Measurements from ENCODE around the gene NFAT5.

The NFAT5 gene

GRCh38 chr16:69654280-69654931 is 88.6 kb downstream of the NFAT5 start:
- DNase-seq, result no peak

DNA sequence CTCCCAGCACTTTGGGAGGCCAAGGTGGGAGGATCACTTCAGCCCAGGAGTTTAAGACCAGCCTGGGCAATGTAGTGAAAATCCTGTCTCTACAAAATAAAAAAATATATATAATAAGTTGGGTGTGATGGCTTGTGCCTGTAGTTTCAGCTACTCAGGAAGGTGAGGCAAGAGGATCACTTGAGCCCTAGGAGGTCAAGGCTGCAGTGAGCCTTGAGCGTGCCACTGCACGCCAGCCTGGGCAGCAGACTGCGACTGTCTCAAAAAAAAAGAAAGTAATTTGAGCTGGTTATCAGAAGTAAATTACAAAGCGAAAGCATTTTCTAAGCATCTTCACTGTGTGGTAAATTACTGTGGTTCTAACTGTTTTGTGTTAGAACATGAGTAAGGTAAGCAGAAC is 94.4 kb downstream of the NFAT5 start:
- DNase-seq, result no peak

DNA sequence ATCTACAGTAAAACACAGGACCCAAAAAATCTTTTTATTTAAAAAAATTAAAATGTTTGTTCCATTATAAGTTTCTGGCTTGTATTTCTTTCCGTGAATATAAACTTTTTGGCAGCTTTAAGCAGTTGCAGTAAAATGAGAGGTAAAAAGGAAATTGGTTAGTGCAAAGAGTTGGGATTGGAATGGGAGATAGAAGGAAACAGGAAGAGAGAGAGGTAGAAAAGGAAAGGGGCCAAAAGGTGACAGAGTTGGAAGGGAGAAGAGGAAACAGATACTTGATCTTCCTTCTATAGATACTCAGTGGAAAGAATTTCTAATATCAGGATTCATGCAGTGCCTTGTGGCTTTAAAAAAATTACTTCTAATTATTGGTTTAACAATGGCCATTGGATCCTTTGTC is 97.1 kb downstream of the NFAT5 start:
- no peak for DNase-seq

DNA sequence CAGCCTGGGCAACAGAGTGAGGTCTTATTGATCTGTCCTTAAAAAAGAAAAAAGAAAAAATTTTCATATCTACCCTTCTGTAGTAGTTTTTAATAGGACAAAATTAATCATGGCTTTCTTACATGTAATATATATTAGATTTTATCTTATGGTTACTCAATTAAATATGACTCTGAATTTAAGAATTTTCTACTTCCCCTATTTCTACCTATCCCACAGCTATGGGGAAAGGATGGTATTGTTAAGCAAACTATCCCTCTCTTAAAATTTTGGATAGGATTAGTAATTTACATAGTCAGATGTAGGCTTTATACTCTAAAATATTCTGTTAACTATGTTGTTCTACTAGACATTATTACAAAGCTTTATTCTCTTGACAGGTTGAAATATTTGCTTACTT is 98.1 kb downstream of the NFAT5 start:
- DNase-seq, result no peak

- no peak for DNase-seq
Measured at GRCh38 chr16:69669577-69669976, 103.8 kb downstream of the NFAT5 start.

GRCh38 chr16:69672315-69672997 is 106.7 kb downstream of the NFAT5 start:
- no peak for DNase-seq

DNA sequence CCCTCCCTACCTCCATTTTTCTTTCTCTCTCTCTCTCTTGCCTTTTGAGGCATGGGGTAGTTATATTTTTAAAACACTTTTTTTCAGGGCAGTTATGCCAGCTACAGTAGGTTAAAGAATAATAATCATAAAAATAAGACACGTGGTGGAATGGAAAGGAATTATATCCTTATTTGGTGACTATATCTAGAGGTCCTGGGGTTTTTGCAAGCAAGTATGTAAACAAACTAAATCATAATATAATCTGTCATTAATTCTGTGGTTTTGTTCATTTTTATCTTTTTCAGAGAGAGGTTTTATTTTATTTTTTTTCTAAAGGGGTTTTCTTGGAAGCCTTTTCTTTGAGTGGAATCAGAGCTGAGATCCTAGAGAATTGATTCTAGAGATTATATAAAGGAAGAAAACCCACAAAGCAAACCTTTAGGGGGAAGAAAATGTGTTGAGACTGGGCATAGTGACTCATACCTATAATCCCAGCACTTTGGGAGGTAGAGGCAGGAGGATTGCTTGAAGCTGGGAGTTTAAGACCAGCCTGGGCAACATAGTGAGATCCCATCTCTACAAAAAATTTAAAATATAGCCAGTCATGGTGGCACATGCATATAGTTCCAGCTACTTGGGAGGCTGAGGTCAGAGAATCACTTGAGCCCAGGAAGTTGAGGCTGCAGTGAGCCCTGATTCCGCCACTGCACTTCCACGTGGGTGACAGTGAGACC is 107.4 kb downstream of the NFAT5 start:
- no peak for DNase-seq

DNA sequence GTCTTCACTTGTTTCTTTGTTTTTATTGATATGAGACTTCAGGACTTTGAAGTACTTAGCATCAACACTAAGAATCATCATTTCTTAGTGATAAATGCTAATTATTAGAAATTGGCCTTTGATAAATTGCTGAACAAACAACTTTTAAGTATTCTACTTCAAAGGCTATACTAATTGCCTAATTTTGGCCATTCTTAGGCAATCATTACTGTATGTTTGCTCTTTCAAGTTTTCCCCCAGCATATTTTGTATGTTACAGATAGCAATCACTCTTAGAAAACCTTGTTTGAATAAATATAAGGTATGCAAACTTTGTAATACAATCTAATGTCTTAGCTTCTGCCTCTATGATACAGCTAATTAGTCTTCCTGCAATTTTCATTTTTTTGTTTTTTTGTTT is 114.6 kb downstream of the NFAT5 start:
- no peak for DNase-seq

- no peak for DNase-seq
Measured at GRCh38 chr16:69688589-69688988, 122.8 kb downstream of the NFAT5 start.

GRCh38 chr16:69691980-69692911 is 126.5 kb downstream of the NFAT5 start:
- DNase-seq, result no peak

DNA sequence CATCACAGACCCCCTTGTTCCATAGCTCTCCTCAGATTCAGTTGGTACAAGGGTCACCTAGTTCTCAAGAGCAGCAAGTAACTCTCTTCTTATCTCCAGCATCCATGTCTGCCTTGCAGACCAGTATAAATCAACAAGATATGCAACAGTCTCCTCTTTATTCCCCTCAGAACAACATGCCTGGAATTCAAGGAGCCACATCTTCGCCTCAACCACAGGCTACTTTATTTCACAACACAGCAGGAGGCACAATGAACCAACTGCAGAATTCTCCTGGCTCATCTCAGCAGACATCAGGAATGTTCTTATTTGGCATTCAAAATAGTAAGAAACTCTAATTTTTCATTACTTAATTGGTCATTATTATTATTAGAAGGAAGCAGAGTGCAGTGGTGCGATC is 128.2 kb downstream of the NFAT5 start:
- DNase-seq, result no peak

GRCh38 chr16:69698404-69698803 is 132.6 kb downstream of the NFAT5 start:
- DNase-seq, result no peak

DNA sequence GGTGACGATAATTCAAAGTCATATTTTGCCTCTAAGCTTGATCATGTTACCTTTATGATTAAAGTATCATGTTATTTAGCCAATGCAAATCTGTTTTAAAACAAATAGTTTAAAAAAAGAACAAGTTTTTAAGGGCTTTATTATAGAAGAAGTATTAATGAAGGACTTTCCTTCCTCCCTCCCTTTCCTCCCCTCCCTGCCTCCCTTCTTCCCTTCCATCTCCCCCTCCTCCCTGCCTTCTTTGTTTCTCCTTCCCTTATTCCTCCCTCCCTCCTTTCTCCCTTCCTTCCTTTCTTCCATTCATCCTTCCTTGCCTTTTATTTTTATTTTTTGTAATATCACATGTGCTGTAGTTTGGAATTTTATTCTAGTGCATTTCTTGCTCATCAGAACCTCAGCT is 134.1 kb downstream of the NFAT5 start:
- no peak for DNase-seq

GRCh38 chr16:69701452-69701851 is 135.7 kb downstream of the NFAT5 start:
- no peak for DNase-seq

GRCh38 chr16:69701866-69702265 is 136.1 kb downstream of the NFAT5 start:
- DNase-seq, result no peak

GRCh38 chr16:69703638-69704037 is 137.9 kb downstream of the NFAT5 start:
- DNase-seq, result no peak

DNA sequence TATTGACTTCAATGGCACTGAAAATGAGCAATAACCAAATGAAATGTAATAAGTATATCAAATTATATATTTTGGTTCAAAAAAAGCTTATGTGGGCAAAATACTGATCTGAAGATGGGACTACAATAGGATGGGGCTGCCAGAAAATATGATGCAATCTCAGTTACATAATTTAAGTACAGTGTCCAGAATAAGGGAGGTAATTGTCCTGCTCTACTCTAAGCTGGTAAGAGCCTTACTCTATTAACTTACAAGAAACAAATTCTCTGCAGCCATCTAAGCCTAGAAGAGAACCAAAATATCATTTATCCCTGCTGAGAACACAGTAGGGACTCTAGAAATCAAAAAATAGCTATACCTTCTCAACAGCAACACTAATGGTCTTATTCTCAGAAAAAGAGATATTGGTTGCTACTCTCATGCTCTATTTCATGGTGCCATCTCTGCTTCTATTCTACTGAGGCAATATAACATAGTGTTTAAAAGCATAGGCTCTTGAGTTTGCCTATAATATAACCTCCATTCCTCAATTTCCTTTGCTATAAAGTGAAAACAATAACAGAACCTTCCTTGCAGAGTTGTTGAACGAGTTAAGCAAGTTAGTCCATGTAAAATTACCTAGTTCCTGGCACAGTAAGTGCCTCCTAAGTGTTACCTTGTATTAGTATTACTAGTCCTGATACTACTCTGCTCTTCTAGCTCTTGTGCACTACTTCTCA is 140.6 kb downstream of the NFAT5 start:
- no peak for DNase-seq

- DNase-seq, result no peak
Measured at GRCh38 chr16:69706975-69707340, 141.2 kb downstream of the NFAT5 start.

DNA sequence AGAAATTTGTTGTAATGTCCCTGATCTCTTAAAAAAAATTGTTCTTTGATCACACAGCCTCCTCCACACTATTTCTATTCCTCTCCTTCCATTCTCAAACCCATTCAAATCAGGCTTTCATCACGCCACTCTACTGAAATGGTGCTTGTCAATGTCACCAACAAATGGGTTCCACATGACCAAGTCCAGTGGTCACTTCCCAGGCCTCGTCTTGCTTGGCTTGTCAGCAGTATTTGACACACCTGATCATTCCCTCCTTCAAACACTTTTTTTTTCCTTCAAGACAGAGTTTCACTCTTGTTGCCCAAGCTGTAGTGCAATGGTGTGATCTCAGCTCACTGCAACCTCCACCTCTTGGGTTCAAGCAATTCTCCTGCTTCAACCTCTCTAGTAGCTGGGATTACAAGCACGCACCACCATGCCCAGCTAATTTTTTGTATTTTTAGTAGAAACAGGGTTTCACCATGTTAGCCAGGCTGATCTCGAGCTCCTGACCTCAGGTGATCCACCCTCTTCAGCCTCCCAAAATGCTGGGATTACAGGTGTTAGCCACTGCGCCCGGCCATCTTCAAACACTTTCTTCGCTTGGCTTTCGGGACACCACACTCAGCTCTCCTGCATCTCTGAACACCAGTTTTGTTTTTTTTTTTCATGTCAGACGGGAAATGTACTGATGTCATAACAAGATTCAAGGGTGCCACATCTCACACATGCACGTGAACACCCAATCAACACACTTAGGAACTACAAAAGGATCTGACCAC is 142.3 kb downstream of the NFAT5 start:
- DNase-seq, result no peak

DNA sequence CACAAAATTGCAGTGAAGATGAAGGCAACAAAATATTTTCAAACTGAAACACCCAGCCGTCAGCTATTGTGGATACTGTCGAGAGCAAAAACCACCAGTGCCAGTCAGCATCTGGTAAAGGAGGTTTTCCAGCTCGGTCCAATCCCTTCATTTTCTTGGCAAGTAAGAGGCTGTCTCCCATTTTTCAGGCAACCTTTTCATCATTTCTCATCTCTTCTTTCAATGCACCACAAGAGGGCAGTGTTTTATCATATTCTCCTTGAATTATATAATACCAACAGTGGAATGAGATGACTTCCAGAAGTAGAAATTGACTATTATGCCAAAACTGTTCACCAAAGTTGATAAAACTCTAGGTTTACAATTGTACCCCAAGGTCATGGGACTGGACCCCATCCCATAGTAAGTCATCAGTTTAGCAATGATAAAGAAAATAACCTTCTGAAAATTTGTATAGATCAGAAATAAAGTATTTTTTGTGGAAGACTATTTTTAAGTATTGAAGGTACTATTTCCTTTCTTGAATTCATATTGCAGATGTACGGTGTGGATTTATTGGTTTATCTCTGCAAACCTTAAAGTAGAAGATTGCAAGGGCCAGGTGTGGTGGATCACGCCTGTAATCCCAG is 143.8 kb downstream of the NFAT5 start:
- DNase-seq, result no peak

DNA sequence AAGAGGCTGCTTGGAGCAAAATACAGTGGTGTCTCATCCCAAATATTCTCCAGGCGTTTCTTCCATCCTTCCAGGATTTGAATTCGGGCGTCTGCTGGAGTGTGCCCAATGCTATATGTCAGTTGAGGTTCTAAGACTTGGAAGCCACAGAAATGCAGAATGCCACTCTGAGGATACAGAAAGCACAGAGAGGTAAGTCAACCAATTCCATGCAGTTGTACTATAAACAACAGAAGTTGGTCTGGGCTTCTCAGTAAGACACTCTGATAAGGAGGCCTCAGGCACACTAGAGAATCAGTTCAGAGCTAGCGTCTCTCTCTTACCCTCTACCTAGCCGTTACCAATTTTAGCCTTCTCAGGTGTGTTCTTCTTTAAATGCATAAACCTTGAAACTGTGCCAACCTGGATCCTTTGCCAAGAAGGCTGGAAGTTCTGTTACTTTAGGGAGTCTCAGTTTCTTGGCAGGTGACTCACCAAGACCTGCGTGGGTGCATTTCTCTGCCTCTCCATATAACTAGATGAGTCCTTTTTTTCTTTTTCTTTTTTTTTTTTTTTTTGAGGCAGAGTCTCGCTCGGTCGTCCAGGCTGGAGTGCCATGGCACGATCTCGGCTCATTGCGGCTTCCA is 145.5 kb downstream of the NFAT5 start:
- no peak for DNase-seq

All from NCI-H524 treated with DMSO at 0.1 percent for 48 hours (cell line).